D721Med (cell line): ENCODE results near the gene PLK2.

Experiments
- DNase-seq: peaks from one replicate; pipeline ENCODE4 v3.0.0; 2011; ENCODE audit warnings: low spot score; ENCODE audit not compliant: insufficient read length
- FAIRE-seq: peaks from 2 replicates; lab custom pipeline; 2011; peaks lifted over from hg19 to GRCh38; lab: Jason Lieb, UNC
- TF ChIP-seq, protein P1 (sequence below): IDR thresholded peaks from 2 replicates; pipeline ENCODE4 v1.5.1; 2012; ENCODE audit warnings: mild to moderate bottlenecking, control low read depth; ENCODE audit not compliant: insufficient read depth; ENCODE audit errors: missing control alignments

Gene PLK2

DNA sequence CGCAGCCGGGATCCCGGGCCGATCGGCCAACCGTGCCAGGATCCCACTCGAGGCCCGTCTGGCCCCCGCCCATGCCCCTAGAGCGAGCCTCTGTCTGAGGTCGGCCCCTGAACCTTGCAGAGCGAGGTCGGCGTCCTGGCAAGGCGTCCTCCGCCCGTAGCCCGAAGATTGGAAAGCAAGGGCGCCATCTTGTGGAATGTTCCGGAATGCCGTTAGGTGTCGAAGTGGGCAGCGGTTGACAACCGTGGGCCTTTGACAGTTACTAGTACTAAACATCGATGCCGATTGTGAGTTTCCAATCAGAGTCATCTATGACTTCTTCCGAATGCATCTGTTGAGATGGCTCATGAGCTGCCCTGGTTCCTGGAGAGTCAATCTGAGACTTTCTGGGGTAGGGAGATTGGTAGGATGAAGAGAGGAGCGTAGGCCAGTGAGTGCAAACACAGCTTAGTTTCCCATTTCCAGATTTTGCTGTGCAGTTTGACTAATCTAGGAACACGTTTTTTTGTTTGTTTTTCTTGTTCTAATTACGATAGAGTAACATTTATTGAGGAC is 923 bp upstream of the PLK2 start:
- TF ChIP-seq, protein P1, sequence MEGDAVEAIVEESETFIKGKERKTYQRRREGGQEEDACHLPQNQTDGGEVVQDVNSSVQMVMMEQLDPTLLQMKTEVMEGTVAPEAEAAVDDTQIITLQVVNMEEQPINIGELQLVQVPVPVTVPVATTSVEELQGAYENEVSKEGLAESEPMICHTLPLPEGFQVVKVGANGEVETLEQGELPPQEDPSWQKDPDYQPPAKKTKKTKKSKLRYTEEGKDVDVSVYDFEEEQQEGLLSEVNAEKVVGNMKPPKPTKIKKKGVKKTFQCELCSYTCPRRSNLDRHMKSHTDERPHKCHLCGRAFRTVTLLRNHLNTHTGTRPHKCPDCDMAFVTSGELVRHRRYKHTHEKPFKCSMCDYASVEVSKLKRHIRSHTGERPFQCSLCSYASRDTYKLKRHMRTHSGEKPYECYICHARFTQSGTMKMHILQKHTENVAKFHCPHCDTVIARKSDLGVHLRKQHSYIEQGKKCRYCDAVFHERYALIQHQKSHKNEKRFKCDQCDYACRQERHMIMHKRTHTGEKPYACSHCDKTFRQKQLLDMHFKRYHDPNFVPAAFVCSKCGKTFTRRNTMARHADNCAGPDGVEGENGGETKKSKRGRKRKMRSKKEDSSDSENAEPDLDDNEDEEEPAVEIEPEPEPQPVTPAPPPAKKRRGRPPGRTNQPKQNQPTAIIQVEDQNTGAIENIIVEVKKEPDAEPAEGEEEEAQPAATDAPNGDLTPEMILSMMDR, result peak; percentile 89
- DNase-seq (no peak), FAIRE-seq (peak; percentile 35)

DNA sequence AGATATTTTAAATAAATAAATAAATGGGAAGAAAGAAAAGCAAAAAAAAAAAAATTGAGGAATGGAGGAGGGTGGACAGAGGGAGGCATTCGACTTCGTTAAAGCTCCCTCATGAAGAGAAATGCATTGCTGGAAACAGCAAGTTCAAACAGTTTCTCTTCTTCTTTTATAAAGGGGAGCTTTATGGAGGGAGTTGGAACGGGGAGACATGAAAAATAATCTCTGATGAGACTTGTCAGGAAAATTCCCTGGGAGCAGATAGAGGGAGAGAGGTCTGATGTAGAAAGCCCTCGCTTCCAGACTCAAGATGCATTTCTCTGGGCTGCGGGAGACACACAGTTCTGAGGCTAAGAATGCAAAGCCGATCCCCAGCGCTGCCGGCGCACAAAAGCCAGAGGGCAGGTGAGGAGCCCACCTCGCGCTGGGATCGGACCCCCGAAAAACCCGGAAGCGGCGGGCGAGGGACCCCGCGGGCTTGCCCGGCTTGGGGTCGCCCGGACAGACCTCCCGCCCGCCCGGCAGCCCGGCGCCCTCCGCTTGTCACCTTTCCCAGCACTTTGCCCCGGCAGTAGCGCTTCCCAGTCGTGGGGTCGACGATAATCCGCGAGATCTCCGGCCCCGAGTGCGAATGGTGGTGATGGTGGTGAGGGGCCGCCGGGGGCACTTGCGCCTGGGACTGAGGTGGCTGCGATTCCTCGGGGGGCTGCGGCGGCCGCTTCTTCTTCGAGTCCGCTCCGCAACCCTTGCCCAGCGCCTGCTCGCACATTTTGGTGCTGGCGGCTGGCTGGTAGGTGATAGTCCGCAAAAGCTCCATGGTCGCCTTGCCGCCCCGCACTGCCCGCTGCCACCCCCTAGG is 512 bp downstream of the PLK2 start:
- TF ChIP-seq, protein P1, result no peak
- DNase-seq (no peak), FAIRE-seq (no peak)

GRCh38 chr5:58458743-58459145 is 1.1 kb downstream of the PLK2 start:
- no peak for DNase-seq
- TF ChIP-seq, protein P1, result no peak
- no peak for FAIRE-seq

DNA sequence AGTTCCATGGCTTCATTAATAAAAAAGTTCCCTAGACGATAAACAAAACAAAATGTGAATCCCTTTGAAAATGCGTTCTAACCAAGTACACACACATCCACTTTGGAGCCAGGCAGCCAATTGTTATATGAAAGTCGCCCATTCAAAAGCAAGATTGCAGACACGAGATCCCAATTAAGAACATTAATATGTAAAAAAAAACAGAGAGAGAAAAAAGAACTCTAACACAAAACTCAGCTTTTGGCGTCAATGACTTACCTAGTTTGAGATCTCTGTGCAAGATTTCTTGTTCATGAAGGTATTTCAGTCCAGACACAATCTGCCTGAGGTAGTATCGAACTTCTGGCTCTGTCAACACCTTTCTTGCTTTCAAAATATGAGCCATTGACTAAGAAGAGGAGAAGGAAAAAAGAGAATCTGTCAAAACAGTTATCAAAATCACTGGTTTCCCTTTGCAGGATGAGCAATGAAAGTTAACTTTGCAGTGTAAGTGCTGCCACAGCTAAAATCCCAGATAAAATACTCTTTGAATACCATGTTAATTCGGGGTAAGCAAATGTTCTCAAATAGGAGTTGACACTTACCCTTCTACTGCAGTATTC is 1.6 kb downstream of the PLK2 start:
- TF ChIP-seq, protein P1, result no peak
- DNase-seq (no peak), FAIRE-seq (no peak)

GRCh38 chr5:58457050-58457449 is 2.8 kb downstream of the PLK2 start:
- TF ChIP-seq, protein P1, result no peak
- FAIRE-seq (no peak), DNase-seq (no peak)

DNA sequence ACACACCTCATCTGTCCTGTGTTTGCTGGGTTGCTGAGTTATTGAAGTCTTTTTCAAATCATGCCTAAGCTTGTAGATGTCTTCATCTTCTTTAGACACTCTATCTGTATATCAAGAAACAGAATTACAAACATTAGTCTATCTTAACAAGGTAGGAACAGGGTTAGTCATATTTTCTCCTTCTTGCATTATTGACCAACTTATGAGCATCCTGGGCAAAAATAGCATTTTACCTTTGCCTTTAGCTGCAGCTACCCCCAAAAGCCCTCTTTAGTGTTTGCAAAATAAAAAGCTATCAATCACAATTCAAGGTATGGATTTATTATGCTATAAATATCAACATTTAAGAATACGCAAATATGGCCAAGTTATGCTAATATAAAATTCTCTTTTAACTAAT is 3.4 kb downstream of the PLK2 start:
- TF ChIP-seq, protein P1, result no peak
- FAIRE-seq, result no peak
- DNase-seq, result no peak
